ENCODE results near the gene SPATA31A6.
"Not testable (repeated sequence)": the region's sequence is repeated elsewhere in the genome, so short reads cannot be mapped to it uniquely, and the experiment has no call there.

Gene SPATA31A6

DNA sequence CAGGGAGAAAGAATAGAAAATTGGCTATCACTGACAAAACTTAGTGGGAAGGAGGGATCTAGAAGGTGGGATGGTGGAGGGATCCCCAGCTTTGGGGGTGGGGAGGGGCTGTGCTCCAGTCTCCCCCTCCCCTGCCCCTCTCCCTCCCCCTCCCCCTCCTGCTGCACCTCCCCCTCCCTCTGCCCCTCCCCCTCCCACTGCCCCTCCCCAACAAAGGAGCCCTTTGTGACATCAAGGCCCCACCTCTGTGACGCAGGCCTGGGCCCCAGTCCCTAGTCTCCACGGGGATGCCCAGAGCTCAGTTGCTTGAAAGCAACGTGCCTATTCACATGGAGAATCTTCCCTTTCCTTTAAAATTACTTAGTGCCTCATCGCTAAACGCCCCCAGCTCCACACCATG lies at the start of gene SPATA31A6:
Gene SPATA31A6, plus strand, starts transcription at position 301 of the 400 bp plus-strand sequence. Its CDS starts 29 bp downstream, at position 330.
- not testable (repeated sequence) for DNase-seq

DNA sequence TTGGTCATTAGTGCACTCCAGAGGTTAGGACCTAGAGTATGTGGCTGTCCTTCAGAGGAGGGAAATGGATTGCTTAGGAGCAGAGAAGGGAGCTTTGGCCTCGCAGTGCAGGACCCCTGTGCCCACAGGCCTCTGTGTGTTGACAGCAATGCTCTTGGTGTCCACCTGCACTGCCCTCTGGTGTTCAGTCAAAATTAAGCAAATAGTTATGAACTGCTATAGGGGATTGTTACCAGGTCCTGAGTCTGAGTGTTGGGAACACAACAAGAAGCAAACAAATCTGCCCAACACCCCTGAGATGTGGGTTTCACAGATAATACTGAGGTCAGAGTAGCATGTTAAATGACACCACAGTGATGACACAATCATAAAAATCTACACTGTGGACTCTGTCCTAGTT lies 23.2 kb upstream of the SPATA31A6 start:
- DNase-seq: not testable (repeated sequence)

- DNase-seq: not testable (repeated sequence)
Measured at GRCh38 chr9:42219861-42220260, 36.4 kb downstream of the SPATA31A6 start.

GRCh38 chr9:42223230-42223629 lies 39.8 kb downstream of the SPATA31A6 start:
- not testable (repeated sequence) for DNase-seq

DNA sequence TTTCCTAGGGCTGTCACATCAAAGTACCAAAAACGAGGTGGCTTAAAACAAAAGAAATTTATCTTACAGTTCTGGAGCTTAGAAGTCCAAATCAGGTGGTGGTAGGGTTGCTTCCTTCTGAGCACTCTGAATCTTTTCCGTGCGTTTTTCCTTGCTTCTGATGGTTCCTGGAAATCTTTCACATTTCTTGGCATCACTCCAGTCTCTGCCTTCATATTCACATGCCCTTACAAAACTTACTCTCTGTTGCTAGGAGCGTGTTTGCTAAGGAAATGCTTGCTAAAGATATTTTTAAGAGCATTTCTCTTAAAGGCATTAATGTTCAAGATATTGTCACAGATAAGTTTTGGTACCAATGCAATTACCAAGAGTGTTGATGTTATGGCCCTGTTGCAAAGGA lies 49.6 kb downstream of the SPATA31A6 start:
- not testable (repeated sequence) for DNase-seq

- not testable (repeated sequence) for DNase-seq
Measured at GRCh38 chr9:42234610-42235009, 51.2 kb downstream of the SPATA31A6 start.

- DNase-seq: not testable (repeated sequence)
Measured at GRCh38 chr9:42235352-42235991, 52.0 kb downstream of the SPATA31A6 start.

GRCh38 chr9:42236097-42236496 lies 52.6 kb downstream of the SPATA31A6 start:
- not testable (repeated sequence) for DNase-seq

DNA sequence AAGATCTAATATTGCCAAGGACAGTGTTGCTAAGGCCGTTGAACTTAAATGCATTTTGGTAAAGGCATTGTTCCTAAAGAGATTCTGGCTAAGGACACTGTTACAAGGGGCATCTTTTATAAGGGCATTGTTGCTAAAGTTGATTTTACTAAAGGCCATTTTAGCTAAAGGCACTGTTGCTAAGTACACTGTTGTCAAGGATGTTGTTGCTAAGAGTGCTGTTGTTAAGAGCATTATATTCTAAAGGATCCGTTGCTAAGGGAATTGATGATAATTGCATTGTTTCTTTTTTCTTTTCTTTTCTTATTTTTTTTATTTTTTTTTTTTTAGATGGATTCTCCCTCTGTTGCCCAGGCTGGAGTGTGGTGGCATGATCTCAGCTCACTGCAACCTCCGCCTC lies 53.9 kb downstream of the SPATA31A6 start:
- DNase-seq: not testable (repeated sequence)

DNA sequence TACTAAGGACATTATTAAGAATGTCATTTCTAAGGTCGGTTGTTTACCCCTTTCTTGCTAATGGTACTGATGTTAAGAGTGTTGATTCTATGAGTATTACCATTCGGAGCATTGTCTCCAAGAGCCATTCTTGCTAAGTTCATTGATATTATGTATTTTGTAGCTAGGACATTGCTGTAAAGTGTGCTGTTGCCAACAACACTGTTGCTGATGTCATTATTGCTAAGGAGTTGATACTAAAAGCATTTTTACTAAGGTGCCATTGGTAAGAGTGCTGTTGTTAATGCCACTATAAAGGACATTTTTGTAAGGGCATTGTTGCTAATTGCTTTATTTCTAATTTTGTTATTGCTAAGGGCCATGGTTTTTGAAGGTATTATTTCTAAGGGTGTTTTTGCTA lies 55.4 kb downstream of the SPATA31A6 start:
- not testable (repeated sequence) for DNase-seq
